Loucy (cell line): ENCODE results near the gene MTX2.

Experiments
- CTCF ChIP-seq: fragments of 200-600 bp; sonication (generic); conservative IDR thresholded peaks from 2 replicates; pipeline ENCODE4 v1.5.1; 2014; ENCODE audit warnings: mild to moderate bottlenecking, antibody characterized with exemption, low read length
- EZH2phosphoT487 ChIP-seq: fragments of 200-600 bp; IDR thresholded peaks from 2 replicates; pipeline ENCODE4 v1.6.1; 2018; ENCODE audit warnings: antibody characterized with exemption, mild to moderate bottlenecking, moderate library complexity, borderline replicate concordance

- TF ChIP-seq CTCF (no peak), EZH2phosphoT487 (no peak)
These were observed 101.4 kb downstream of the MTX2 start for GRCh38 chr2:176370467-176371171.
